Sigmoid colon (tissue), 4 donors: ENCODE data around the gene GPR151.

Experiments
- POLR2A ChIP-seq, 2 donors: fragments of 450-650 bp; IDR thresholded peaks; one replicate each; pipeline ENCODE4 v1.6.1; 2016; ENCODE audit warnings: antibody characterized with exemption in 2 of 2, mild to moderate bottlenecking in 2 of 2, moderate library complexity in 2 of 2
- POLR2AphosphoS5 ChIP-seq, 4 donors: sonication (generic); formaldehyde crosslinking; IDR thresholded peaks; one replicate each; pipeline ENCODE4 v1.6.1; 2017; ENCODE audit warnings: antibody characterized with exemption in 4 of 4

DNA sequence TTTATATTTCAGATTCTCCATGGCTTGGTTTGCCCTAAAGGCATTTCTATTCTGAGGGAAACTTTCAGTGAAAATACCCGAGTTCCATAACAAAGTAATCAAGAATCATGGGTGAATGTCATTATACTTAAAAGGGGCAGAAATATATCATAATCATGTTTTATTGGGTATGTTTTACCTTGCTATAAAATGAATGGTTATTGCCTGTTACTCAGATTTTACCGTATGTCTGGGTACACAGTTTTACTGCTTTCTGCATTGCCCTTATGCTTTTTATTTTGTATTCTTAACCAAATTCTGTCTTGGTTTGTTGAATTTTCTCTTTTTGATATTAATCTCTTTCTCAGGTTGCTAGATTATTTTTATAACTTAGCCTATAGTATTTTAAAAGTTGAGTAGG is 2.5 kb downstream of the GPR151 start:
- TF ChIP-seq POLR2AphosphoS5 (IDR thresholded peaks at IDR 0.05) (no peak), POLR2A (IDR thresholded peaks at IDR 0.05) (no peak)
